HG03135 (cell line): Measurements from ENCODE around the gene MAP2.

Experiments used
- ATAC-seq: cut with Tn5 transposase; IDR thresholded peaks from one replicate; pipeline ENCODE4 v1.9.1; 2021; ENCODE audit warnings: mild to moderate bottlenecking, moderate library complexity; ENCODE audit not compliant: unreplicated experiment

MAP2 gene

GRCh38 chr2:209525331-209525730, 101.5 kb downstream of the MAP2 start:
- no peak for ATAC-seq

GRCh38 chr2:209525834-209526281, 102.0 kb downstream of the MAP2 start:
- no peak for ATAC-seq

GRCh38 chr2:209526561-209526960, 102.7 kb downstream of the MAP2 start:
- peak; percentile 59 for ATAC-seq

GRCh38 chr2:209529579-209529978, 105.7 kb downstream of the MAP2 start:
- no peak for ATAC-seq

- ATAC-seq = no peak
Measured at GRCh38 chr2:209532321-209532720, 108.5 kb downstream of the MAP2 start.

GRCh38 chr2:209533391-209533790, 109.5 kb downstream of the MAP2 start:
- ATAC-seq = no peak

- ATAC-seq = no peak
Measured at GRCh38 chr2:209534228-209534627, 110.4 kb downstream of the MAP2 start.

GRCh38 chr2:209536363-209536762, 112.5 kb downstream of the MAP2 start:
- ATAC-seq = no peak

- ATAC-seq = no peak
Measured at GRCh38 chr2:209547726-209548125, 123.9 kb downstream of the MAP2 start.

GRCh38 chr2:209549589-209549988, 125.7 kb downstream of the MAP2 start:
- ATAC-seq = no peak

GRCh38 chr2:209553913-209554312, 130.1 kb downstream of the MAP2 start:
- ATAC-seq = no peak

GRCh38 chr2:209556354-209556961, 132.6 kb downstream of the MAP2 start:
- ATAC-seq = peak; percentile 68

GRCh38 chr2:209560911-209561310, 137.1 kb downstream of the MAP2 start:
- no peak for ATAC-seq

- ATAC-seq = no peak
Measured at GRCh38 chr2:209563453-209563852, 139.6 kb downstream of the MAP2 start.

- no peak for ATAC-seq
Measured at GRCh38 chr2:209564816-209565215, 141.0 kb downstream of the MAP2 start.

GRCh38 chr2:209565896-209566582, 142.2 kb downstream of the MAP2 start:
- ATAC-seq = no peak

- no peak for ATAC-seq
Measured at GRCh38 chr2:209570194-209570593, 146.3 kb downstream of the MAP2 start.

GRCh38 chr2:209574515-209574914, 150.7 kb downstream of the MAP2 start:
- no peak for ATAC-seq

GRCh38 chr2:209577376-209578357, 153.8 kb downstream of the MAP2 start:
- no peak for ATAC-seq

- no peak for ATAC-seq
Measured at GRCh38 chr2:209578394-209579001, 154.7 kb downstream of the MAP2 start.

GRCh38 chr2:209579230-209579749, 155.4 kb downstream of the MAP2 start:
- ATAC-seq = no peak
